ENCODE data around the gene SSX4B.
"Not testable (repeated sequence)": the region's sequence is repeated elsewhere in the genome, so short reads cannot be mapped to it uniquely, and the experiment has no call there.

Gene SSX4B, protein sequence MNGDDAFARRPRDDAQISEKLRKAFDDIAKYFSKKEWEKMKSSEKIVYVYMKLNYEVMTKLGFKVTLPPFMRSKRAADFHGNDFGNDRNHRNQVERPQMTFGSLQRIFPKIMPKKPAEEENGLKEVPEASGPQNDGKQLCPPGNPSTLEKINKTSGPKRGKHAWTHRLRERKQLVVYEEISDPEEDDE

GRCh38 chrX:48411860-48412259, at the start of gene SSX4B:
SSX4B (minus strand) TSS chrX:48411960; CDS start chrX:48411372, 588 bp downstream.
- DNase-seq, result not testable (repeated sequence)

DNA sequence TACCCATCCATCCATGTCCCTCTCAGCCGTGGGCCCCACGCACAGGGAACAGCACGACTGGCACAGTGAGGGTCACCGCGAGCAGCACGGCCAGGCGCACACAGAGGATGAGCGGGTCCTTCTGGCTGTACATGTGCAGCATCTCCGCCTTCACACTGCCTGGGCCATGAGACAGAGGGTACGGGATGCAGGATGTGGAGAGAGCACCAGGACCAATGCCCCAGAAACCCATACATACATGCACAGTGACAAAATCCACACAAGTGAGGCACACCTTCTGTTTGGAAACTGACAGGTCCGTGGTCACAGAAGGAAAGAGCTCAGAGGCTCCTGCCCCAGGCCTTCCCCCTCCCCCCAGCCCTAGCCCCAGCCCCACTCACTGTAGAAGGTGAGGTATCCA, 48.8 kb upstream of the SSX4B start:
- no peak for DNase-seq

GRCh38 chrX:48460031-48460430, 48.3 kb upstream of the SSX4B start:
- peak; percentile 10 for DNase-seq

GRCh38 chrX:48459483-48459882, 47.7 kb upstream of the SSX4B start:
- no peak for DNase-seq

- DNase-seq, result no peak
Observed at GRCh38 chrX:48458711-48459110, 47.0 kb upstream of the SSX4B start.

DNA sequence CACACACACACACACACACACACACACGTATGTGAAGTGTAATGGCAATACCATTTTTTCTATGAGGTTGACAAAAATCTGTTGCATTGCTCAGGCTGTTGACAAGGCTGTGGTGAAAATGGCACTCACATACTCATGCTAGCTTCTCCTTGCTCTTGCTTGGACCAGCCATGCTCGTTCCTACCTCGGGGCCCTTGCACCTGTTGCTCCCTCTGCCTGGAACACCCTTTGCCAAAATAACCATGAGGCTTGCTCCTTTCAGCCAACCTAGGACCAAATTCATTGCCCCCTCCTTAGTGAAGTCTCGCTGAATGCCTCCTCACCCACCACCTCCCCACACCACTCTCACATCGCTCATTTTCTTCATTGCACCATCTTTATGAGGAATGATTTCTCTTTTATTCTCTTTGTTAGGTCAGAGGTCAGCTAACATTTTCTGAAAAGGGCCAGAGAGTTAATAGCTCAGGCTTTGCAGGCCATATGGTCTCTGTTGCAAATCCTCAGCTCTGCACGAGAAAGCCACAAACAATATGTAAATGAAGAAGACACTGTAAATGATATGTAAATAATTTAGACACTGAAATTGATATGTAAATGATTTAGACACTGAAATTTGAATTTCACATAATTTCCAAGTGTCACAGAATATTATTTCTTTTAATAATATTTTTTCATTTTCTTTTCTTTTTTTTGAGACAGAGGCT, 45.0 kb upstream of the SSX4B start:
- no peak for DNase-seq

GRCh38 chrX:48451708-48452107, 39.9 kb upstream of the SSX4B start:
- peak; percentile 78 for DNase-seq

GRCh38 chrX:48450076-48450475, 38.3 kb upstream of the SSX4B start:
- no peak for DNase-seq

- not testable (repeated sequence) for DNase-seq
Observed at GRCh38 chrX:48447201-48447600, 35.4 kb upstream of the SSX4B start.

GRCh38 chrX:48433713-48434112, 22.0 kb upstream of the SSX4B start:
- not testable (repeated sequence) for DNase-seq

- DNase-seq, result not testable (repeated sequence)
Observed at GRCh38 chrX:48430166-48430565, 18.4 kb upstream of the SSX4B start.

DNA sequence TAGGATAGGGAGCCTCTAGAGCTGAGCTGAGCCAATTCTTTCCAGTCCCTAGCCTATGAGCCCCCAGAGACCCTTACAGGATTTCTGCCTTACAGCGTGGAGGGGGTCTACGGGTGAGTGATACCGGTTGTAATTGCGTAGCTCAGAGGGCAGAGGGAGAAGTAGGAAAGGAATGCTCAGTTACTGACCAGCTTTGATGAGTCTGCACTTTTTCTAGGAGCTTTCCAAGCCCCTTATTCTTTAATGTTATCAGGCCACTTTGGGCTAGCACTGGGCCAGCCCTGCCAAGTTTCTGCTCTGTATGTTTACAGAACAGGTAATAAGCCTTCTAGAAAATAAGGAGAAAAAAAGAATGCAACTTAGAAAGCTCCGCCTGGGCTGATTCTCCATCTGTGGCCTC, 17.8 kb upstream of the SSX4B start:
- DNase-seq, result not testable (repeated sequence)

- DNase-seq, result not testable (repeated sequence)
Observed at GRCh38 chrX:48427027-48427716, 15.4 kb upstream of the SSX4B start.

DNA sequence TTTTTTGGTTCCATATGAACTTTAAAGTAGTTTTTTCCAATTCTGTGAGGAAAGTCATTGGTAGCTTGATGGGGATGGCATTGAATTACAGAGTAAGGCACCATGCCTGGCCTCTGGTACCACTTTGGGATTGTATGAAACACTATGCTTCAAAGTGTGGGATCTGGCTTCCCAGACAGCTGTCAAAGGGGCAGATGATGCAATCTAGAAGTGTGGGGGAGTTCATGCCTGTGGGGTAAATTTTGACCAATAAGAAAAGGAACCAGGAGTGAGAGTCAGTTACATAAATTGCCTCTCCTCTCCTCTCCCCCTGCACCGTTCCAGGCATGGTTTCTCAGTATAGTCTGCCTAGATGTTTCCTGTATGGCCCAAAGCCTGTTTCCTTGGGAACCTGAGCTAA, 13.9 kb downstream of the SSX4B start:
- peak; percentile 0 for DNase-seq

DNA sequence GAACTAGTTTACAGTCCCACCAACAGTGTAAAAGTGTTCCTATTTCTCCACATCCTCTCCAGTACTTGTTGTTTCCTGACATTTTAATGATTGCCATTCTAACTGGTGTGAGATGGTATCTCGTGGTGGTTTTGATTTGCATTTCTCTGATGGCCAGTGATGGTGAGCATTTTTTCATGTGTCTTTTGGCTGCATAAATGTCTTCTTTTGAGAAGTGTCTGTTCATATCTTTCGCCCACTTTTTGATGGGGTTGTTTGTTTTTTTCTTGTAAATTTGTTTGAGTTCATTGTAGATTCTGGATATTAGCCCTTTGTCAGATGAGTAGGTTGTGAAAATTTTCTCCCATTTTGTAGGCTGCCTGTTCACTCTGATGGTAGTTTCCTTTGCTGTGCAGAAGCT, 14.8 kb downstream of the SSX4B start:
- not testable (repeated sequence) for DNase-seq

- DNase-seq, result not testable (repeated sequence)
Observed at GRCh38 chrX:48383239-48383638, 28.5 kb downstream of the SSX4B start, which contains the start of gene SSX4. SSX4 (plus strand) TSS chrX:48383539; CDS start chrX:48384054, 515 bp downstream.

DNA sequence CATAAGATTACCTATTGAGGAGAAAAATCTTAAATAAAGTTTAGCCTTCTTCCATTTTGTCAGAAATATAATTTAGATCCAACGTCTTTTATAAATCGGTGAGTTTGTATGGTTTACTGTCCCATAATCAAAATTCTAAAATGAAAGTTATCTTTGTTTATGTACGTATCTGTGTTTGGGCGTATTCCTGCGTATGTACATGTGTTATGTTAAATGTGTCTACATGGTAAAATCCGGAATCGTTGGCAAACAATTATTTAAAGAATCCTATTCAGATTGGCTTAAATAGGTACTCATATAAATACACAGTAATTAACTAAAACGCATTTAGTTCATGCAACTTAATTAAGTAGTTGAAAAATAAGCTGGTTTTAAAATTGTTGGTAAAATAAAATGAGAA, 41.4 kb downstream of the SSX4B start:
- not testable (repeated sequence) for DNase-seq

DNA sequence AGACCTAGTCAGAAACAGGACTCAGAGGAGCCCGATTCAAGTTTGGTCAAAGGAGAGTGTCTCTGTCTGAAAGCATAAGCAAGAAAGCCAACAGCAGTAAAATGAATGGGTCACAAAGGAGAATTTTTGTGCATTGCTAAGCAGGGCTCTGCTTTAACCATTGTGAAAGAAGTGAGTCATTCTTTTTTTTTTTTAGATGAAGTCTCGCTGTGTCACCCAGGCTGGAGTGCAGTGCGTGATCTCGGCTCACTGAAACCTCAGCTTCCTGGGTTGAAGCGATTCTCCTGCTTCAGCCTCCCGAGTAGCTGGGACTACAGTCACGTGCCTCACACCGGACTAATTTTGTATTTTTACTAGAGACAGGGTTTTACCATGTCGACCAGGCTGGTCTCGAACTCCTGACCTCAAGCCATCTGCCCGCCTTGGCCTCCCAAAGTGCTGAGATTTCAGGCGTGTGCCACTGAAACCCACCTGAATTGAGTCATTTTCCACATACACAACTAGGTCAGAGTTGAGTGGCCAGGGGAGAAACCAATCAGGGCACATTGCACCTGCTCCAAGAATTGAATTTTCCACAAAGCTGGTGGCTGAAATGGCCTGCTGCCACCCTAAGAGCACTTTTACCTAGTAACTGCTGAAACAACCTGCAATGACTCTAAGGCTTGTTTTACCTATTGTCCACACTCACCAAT, 43.9 kb downstream of the SSX4B start:
- DNase-seq, result not testable (repeated sequence)

- not testable (repeated sequence) for DNase-seq
Observed at GRCh38 chrX:48359281-48359680, 52.5 kb downstream of the SSX4B start.

DNA sequence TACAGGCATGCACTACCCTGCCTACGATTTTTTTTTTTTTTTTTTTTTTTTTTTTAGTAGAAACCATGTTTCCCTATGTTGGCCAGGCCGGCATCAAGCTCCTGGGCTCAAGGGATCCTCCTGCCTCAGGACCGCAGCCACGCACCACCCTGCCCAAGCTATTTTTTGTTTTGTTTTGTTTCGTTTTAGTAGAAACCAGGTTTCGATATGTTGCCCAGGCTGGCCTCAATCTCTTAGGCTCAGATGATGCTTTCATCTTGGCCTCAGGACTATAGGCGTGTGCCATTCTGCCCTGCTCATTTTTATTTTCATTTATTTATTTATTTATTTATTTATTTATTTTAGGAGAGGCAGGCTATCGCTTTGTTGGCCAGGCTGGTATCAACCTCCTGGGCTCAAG, 54.1 kb downstream of the SSX4B start:
- DNase-seq, result no peak

- DNase-seq, result not testable (repeated sequence)
Observed at GRCh38 chrX:48356315-48357094, 55.3 kb downstream of the SSX4B start, which contains the start of gene SSX3. SSX3 (minus strand) TSS chrX:48356703; CDS start chrX:48355249, 1,454 bp downstream.

Data from hematopoietic multipotent progenitor cell treated with erythropoietin and hydrocortisone succinate and interleukin-3 and kit ligand, for 8 days (in vitro differentiated cells).